Mesothelial cell of epicardium (in vitro differentiated cells): ENCODE results near the gene GMPR. TPM values are rescaled to one million over a fixed set of nuclear protein-coding genes. Genes with fewer than 3 reads are reported as not detected.
A peak's percentile ranks its signal among the peaks of the same experiment; 100 is the strongest.

Experiments used
- DNase-seq, 2 experiments: peaks; one replicate each; pipeline ENCODE4 v3.0.0; 2021; ENCODE audit warnings: low spot score in 2 of 2; ENCODE audit not compliant: unreplicated experiment in 2 of 2
- H3K27ac Mint-ChIP-seq: 2 replicates; pipeline ENCODE4 v1.8.0; 2021; ENCODE audit warnings: mixed read lengths
- H3K27me3 Mint-ChIP-seq: 2 replicates; pipeline ENCODE4 v1.8.0; 2021; ENCODE audit warnings: low read depth, mixed read lengths
- H3K36me3 Mint-ChIP-seq: 2 replicates; pipeline ENCODE4 v1.8.0; 2021; ENCODE audit warnings: mixed read lengths
- H3K4me1 Mint-ChIP-seq: 2 replicates; pipeline ENCODE4 v1.8.0; 2021; ENCODE audit warnings: mixed read lengths
- H3K4me3 Mint-ChIP-seq: 2 replicates; pipeline ENCODE4 v1.8.0; 2021; ENCODE audit warnings: mild to moderate bottlenecking, moderate library complexity, mixed read lengths
- H3K9me3 Mint-ChIP-seq: 2 replicates; pipeline ENCODE4 v1.8.0; 2021; ENCODE audit warnings: mixed read lengths
- CTCF ChIP-seq: fragments of 200-600 bp; sonication (generic); IDR thresholded peaks from one replicate; pipeline ENCODE4 v1.5.0; 2021; ENCODE audit warnings: antibody characterized with exemption; ENCODE audit not compliant: unreplicated experiment
- total RNA-seq: library from RNA; stranded (reverse); gene quantifications from 3 replicates; pipeline ENCODE4 v1.2.1, GENCODE V29; 2021

The GMPR gene
- total RNA-seq, 1 donor from 2014 or later: 4.0 TPM

GRCh38 chr6:16206595-16207037 is 31.8 kb upstream of the GMPR start:
- H3K27me3 Mint-ChIP-seq: peaks cover 8% of the 10 kb centered on the region
- H3K9me3 Mint-ChIP-seq: peaks cover 9% of the 10 kb centered on the region
- peak; percentile 98 for TF ChIP-seq CTCF
- H3K36me3 Mint-ChIP-seq: no peaks in the 10 kb centered on the region
- H3K4me3 Mint-ChIP-seq: no peak overlapping the region
- no peak overlapping the region for H3K27ac Mint-ChIP-seq
- peak in 1 of 2 experiments; percentile 65 for DNase-seq
- peaks cover 8% of the 10 kb centered on the region for H3K4me1 Mint-ChIP-seq

- Mint-ChIP-seq H3K4me3 (no peak overlapping the region), H3K36me3 (no peaks in the 10 kb centered on the region), H3K27ac (no peak overlapping the region), H3K27me3 (peaks cover 13% of the 10 kb centered on the region), H3K4me1 (peaks cover 8% of the 10 kb centered on the region), H3K9me3 (no peaks in the 10 kb centered on the region)
- no peak for TF ChIP-seq CTCF
- DNase-seq: no peak
These were observed 29.4 kb upstream of the GMPR start for GRCh38 chr6:16208989-16209388.

GRCh38 chr6:16209539-16209938 is 28.8 kb upstream of the GMPR start:
- H3K9me3 Mint-ChIP-seq: no peaks in the 10 kb centered on the region
- H3K27ac Mint-ChIP-seq: no peak overlapping the region
- no peaks in the 10 kb centered on the region for H3K36me3 Mint-ChIP-seq
- TF ChIP-seq CTCF: no peak
- H3K4me1 Mint-ChIP-seq: peaks cover 8% of the 10 kb centered on the region
- peaks cover 13% of the 10 kb centered on the region for H3K27me3 Mint-ChIP-seq
- H3K4me3 Mint-ChIP-seq: no peak overlapping the region
- DNase-seq: no peak

- no peaks in the 10 kb centered on the region for H3K4me1 Mint-ChIP-seq
- no peak overlapping the region for H3K4me3 Mint-ChIP-seq
- H3K27me3 Mint-ChIP-seq: peaks cover 13% of the 10 kb centered on the region
- H3K9me3 Mint-ChIP-seq: no peaks in the 10 kb centered on the region
- no peak for TF ChIP-seq CTCF
- H3K27ac Mint-ChIP-seq: no peak overlapping the region
- no peaks in the 10 kb centered on the region for H3K36me3 Mint-ChIP-seq
- no peak for DNase-seq
These were observed 26.1 kb upstream of the GMPR start for GRCh38 chr6:16212276-16212675.

GRCh38 chr6:16216501-16217155 is 21.8 kb upstream of the GMPR start:
- DNase-seq: no peak
- Mint-ChIP-seq H3K4me3 (no peak overlapping the region), H3K4me1 (no peaks in the 10 kb centered on the region), H3K9me3 (no peaks in the 10 kb centered on the region), H3K27me3 (peaks cover 5% of the 10 kb centered on the region), H3K36me3 (no peaks in the 10 kb centered on the region), H3K27ac (no peak overlapping the region)
- TF ChIP-seq CTCF: no peak
